Upper lobe of left lung (tissue), 6 donors: Measurements from ENCODE around the gene ERC1. TPM values are rescaled to one million over a fixed set of nuclear protein-coding genes. Genes with fewer than 3 reads are reported as not detected.

Source experiments
- ATAC-seq, 2 donors: fragments of 200-7000 bp; cut with Tn5 transposase; one replicate each; pipeline ENCODE4 v1.9.1; 2022; ENCODE audit warnings: mild to moderate bottlenecking in 2 of 2, moderate library complexity in 2 of 2; ENCODE audit not compliant: low FRiP score in 2 of 2
- DNase-seq, 2 donors: peaks; one replicate each; pipeline ENCODE4 v3.0.0-alpha.2; 2019 to 2020
- H3K27ac ChIP-seq, 4 donors: fragments of 200-600 bp; sonication (generic); one replicate each; pipeline ENCODE4 v1.5.1; 2016 to 2019
- H3K27me3 ChIP-seq, 4 donors: fragments of 200-600 bp; sonication (generic); one replicate each; pipeline ENCODE4 v1.5.1; 2017 to 2019
- H3K36me3 ChIP-seq, 4 donors: fragments of 200-600 bp; sonication (generic); one replicate each; pipeline ENCODE4 v1.5.1; 2016 to 2019
- H3K4me1 ChIP-seq, 4 donors: fragments of 200-600 bp; sonication (generic); one replicate each; pipeline ENCODE4 v1.5.1; 2018 to 2019
- H3K4me3 ChIP-seq, 4 donors: fragments of 200-600 bp; sonication (generic); one replicate each; pipeline ENCODE4 v1.5.1; 2017 to 2019; ENCODE audit warnings: mild to moderate bottlenecking in 2 of 4, moderate library complexity in 1 of 4
- H3K9me3 ChIP-seq, 4 donors: fragments of 200-600 bp; sonication (generic); one replicate each; pipeline ENCODE4 v1.5.1; 2018 to 2019
- EP300 ChIP-seq, 4 donors: sonication (generic); formaldehyde crosslinking; IDR thresholded peaks; one replicate each; pipeline ENCODE4 v1.5.1; 2017; ENCODE audit warnings: antibody characterized with exemption in 4 of 4, control low read depth in 2 of 4
- POLR2A ChIP-seq, 4 donors: fragments of 450-650 bp; IDR thresholded peaks; one replicate each; pipeline ENCODE4 v1.5.1; 2016 to 2017; ENCODE audit warnings: antibody characterized with exemption in 4 of 4, mild to moderate bottlenecking in 2 of 4
- POLR2AphosphoS5 ChIP-seq, 2 donors: sonication (generic); formaldehyde crosslinking; IDR thresholded peaks; one replicate each; pipeline ENCODE4 v1.5.1; 2017; ENCODE audit warnings: antibody characterized with exemption in 2 of 2
- WGBS, 2 donors: methylation state at CpG; one replicate each; pipeline ENCODE4 v1.1.5; 2017 to 2018; 5-methylcytosine and 5-hydroxymethylcytosine counted together
- total RNA-seq, 6 donors: library from RNA; depleted of rRNA in 4 of 6; stranded (reverse); fragments of >200 nt in 4 of 6; gene quantifications; one replicate each; pipeline versions ENCODE4 v1.1.0 to v1.2.1, GENCODE V29; 2016 to 2021
- TF ChIP-seq, protein P1 (sequence below), 6 experiments: fragments of 450-650 bp in 4 of 6; fragments of 200-600 bp in 2 of 6; sonication (generic) in 2 of 6; IDR thresholded peaks; one replicate each; pipeline ENCODE4 v1.5.1; 2016 to 2019; ENCODE audit warnings: antibody characterized with exemption in 6 of 6
- donor health status: DM: no; HTN: no; CAD: no; lungs with moderate emphysema.
- donor health status: DM: no; HTN: yes; CAD: no; lungs with severe emphysema.

ERC1 gene
- total RNA-seq, 6 donors from 2014 or later: 37.7 to 158 (median 60.1) TPM

GRCh38 chr12:953776-954175 is 37.2 kb upstream of the ERC1 start:
- Histone ChIP-seq H3K27ac (no peak overlapping the region), H3K27me3 (no peaks in the 10 kb centered on the region), H3K4me1 (peaks cover 0 to 7% (median 3%) of the 10 kb centered on the region in 4 donors), H3K9me3 (no peaks in the 10 kb centered on the region), H3K36me3 (no peaks in the 10 kb centered on the region), H3K4me3 (no peak overlapping the region)
- TF ChIP-seq POLR2AphosphoS5 (IDR thresholded peaks at IDR 0.05) (no peak), POLR2A (IDR thresholded peaks at IDR 0.05) (no peak)
- 74 to 82% methylated on average over 7 of the region's 7 CpGs for WGBS, 2 donors
- DNase-seq: no peak
- ATAC-seq: no peak

- Histone ChIP-seq H3K36me3 (no peaks in the 10 kb centered on the region), H3K4me3 (no peak overlapping the region), H3K27ac (no peak overlapping the region), H3K4me1 (peaks cover 0 to 5% (median 2%) of the 10 kb centered on the region in 4 donors), H3K27me3 (no peaks in the 10 kb centered on the region), H3K9me3 (no peaks in the 10 kb centered on the region)
- no peak for DNase-seq
- TF ChIP-seq POLR2AphosphoS5 (IDR thresholded peaks at IDR 0.05) (no peak), EP300 (IDR thresholded peaks at IDR 0.05) (no peak), POLR2A (IDR thresholded peaks at IDR 0.05) (no peak)
- TF ChIP-seq, protein P1, sequence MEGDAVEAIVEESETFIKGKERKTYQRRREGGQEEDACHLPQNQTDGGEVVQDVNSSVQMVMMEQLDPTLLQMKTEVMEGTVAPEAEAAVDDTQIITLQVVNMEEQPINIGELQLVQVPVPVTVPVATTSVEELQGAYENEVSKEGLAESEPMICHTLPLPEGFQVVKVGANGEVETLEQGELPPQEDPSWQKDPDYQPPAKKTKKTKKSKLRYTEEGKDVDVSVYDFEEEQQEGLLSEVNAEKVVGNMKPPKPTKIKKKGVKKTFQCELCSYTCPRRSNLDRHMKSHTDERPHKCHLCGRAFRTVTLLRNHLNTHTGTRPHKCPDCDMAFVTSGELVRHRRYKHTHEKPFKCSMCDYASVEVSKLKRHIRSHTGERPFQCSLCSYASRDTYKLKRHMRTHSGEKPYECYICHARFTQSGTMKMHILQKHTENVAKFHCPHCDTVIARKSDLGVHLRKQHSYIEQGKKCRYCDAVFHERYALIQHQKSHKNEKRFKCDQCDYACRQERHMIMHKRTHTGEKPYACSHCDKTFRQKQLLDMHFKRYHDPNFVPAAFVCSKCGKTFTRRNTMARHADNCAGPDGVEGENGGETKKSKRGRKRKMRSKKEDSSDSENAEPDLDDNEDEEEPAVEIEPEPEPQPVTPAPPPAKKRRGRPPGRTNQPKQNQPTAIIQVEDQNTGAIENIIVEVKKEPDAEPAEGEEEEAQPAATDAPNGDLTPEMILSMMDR (IDR thresholded peaks at IDR 0.05): no peak
- ATAC-seq: no peak
Measured at GRCh38 chr12:954741-955140, 36.3 kb upstream of the ERC1 start.

DNA sequence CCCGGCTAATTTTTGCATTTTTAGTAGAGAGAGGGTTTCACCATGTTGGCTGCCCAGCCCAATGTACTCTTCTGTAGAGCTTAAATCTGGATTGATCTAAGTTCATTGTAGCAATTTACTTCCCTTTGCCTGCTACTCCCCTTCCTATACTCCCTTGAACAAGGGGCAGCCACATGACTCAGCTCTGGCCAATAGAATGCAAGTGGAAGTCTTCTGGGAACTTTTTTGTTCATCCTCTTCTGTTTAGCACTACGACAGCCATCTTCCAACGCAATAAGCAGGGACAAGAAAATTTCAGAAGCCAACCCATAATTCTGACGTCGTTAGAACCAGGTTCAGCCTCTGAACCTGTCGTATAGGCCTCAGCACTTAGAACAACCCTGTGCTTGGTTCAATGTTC is 35.1 kb upstream of the ERC1 start:
- whole genome bisulfite sequencing, 2 donors: 92% methylated on average over 6 of the region's 6 CpGs
- TF ChIP-seq POLR2AphosphoS5 (IDR thresholded peaks at IDR 0.05) (no peak), EP300 (IDR thresholded peaks at IDR 0.05) (no peak), POLR2A (IDR thresholded peaks at IDR 0.05) (no peak)
- TF ChIP-seq, protein P1 (IDR thresholded peaks at IDR 0.05): no peak
- no peaks in the 10 kb centered on the region for H3K4me1 ChIP-seq
- no peak overlapping the region for H3K4me3 ChIP-seq
- no peaks in the 10 kb centered on the region for H3K27me3 ChIP-seq
- DNase-seq (no peak), ATAC-seq (no peak)
- no peaks in the 10 kb centered on the region for H3K9me3 ChIP-seq
- H3K36me3 ChIP-seq: no peaks in the 10 kb centered on the region
- H3K27ac ChIP-seq: no peak overlapping the region

GRCh38 chr12:958588-959123 is 32.4 kb upstream of the ERC1 start:
- H3K9me3 ChIP-seq: no peaks in the 10 kb centered on the region
- H3K36me3 ChIP-seq: no peaks in the 10 kb centered on the region
- ATAC-seq: peak in 1 of 2 donors; percentile 24
- H3K4me1 ChIP-seq: no peaks in the 10 kb centered on the region
- H3K27ac ChIP-seq: no peak overlapping the region
- WGBS, 2 donors: 60 to 62% methylated on average over 7 of the region's 8 CpGs
- no peaks in the 10 kb centered on the region for H3K27me3 ChIP-seq
- TF ChIP-seq POLR2A (IDR thresholded peaks at IDR 0.05) (no peak), EP300 (IDR thresholded peaks at IDR 0.05) (no peak), POLR2AphosphoS5 (IDR thresholded peaks at IDR 0.05) (no peak)
- TF ChIP-seq, protein P1 (IDR thresholded peaks at IDR 0.05): no peak
- no peak for DNase-seq
- H3K4me3 ChIP-seq: no peak overlapping the region

- Histone ChIP-seq H3K4me3 (no peak overlapping the region), H3K9me3 (no peaks in the 10 kb centered on the region), H3K36me3 (no peaks in the 10 kb centered on the region), H3K27me3 (no peaks in the 10 kb centered on the region), H3K4me1 (no peaks in the 10 kb centered on the region), H3K27ac (no peak overlapping the region)
- ATAC-seq (no peak), DNase-seq (no peak)
- TF ChIP-seq EP300 (IDR thresholded peaks at IDR 0.05) (no peak), POLR2AphosphoS5 (IDR thresholded peaks at IDR 0.05) (no peak), POLR2A (IDR thresholded peaks at IDR 0.05) (no peak)
- TF ChIP-seq, protein P1 (IDR thresholded peaks at IDR 0.05): no peak
- WGBS, 2 donors: 71 to 73% methylated on average over 6 of the region's 6 CpGs
Measured at GRCh38 chr12:966724-967123, 24.3 kb upstream of the ERC1 start.
